SK-N-SH (cell line): ENCODE data around the gene ABCG5. TPM values are rescaled to one million over a fixed set of nuclear protein-coding genes. Genes with fewer than 3 reads are reported as not detected.

Source experiments
- CTCF ChIA-PET: fragments of 300-600, 350-600 bp; formaldehyde crosslinking; extraction: SDS; loops from one replicate; lab custom pipeline; 2021; lab: Yijun Ruan, JAX
- POLR2A ChIA-PET: fragments of 350-600 bp; sonication (Branson Sonifier 250); formaldehyde crosslinking; extraction: SDS; loops from one replicate; lab custom pipeline; 2020; ENCODE audit warnings: antibody characterized with exemption, inconsistent platforms; lab: Yijun Ruan, JAX
- DNase-seq: peaks from one replicate; pipeline ENCODE4 v3.0.0; 2012
- H2AFZ ChIP-seq: fragments of 200-600 bp; sonication (generic); 2 replicates; pipeline ENCODE4 v1.8.1; 2016; ENCODE audit warnings: antibody characterized with exemption, mild to moderate bottlenecking, low read depth
- H3F3A ChIP-seq: fragments of 200-600 bp; sonication (generic); replicated peaks from 2 replicates; pipeline ENCODE3; 2016; ENCODE audit warnings: antibody characterized with exemption, mild to moderate bottlenecking; ENCODE audit not compliant: insufficient read depth
- H3K27ac ChIP-seq, 2 experiments: fragments of 200-500 bp in 1 of 2; fragments of 200-600 bp in 1 of 2; sonication (Bioruptor generic) in 1 of 2; sonication (generic), shearing (Covaris generic) in 1 of 2; 2 replicates each; pipeline versions ENCODE4 v1.5.1 to v1.6.1; 2014 to 2016; ENCODE audit warnings: low read depth in 2 of 2, inconsistent platforms in 1 of 2, low read length in 1 of 2, mild to moderate bottlenecking in 1 of 2, mixed read lengths in 1 of 2
- H3K27me3 ChIP-seq: fragments of 200-600 bp; sonication (generic), shearing (Covaris generic); 2 replicates; pipeline ENCODE4 v1.6.1; 2016; ENCODE audit warnings: mixed run types; ENCODE audit not compliant: insufficient read depth
- H3K36me3 ChIP-seq, 2 experiments: fragments of 200-500 bp in 1 of 2; fragments of 200-600 bp in 1 of 2; sonication (Bioruptor generic) in 1 of 2; sonication (generic) in 1 of 2; replicated peaks in 1 of 2; 2 replicates each; pipeline versions ENCODE3 to v1.5.1; 2014 to 2016; ENCODE audit warnings: low read length in 1 of 2, mild to moderate bottlenecking in 1 of 2; ENCODE audit not compliant: insufficient read depth in 2 of 2, control insufficient read depth in 1 of 2
- H3K4me1 ChIP-seq, 2 experiments: fragments of 200-500 bp in 1 of 2; fragments of 200-600 bp in 1 of 2; sonication (Bioruptor generic) in 1 of 2; sonication (generic), shearing (Covaris generic) in 1 of 2; 2 replicates each; pipeline versions ENCODE4 v1.5.1 to v1.6.1; 2014 to 2016; ENCODE audit warnings: low read depth in 1 of 2, low read length in 1 of 2, mixed run types in 1 of 2; ENCODE audit not compliant: insufficient read depth in 2 of 2, control insufficient read depth in 1 of 2
- H3K4me2 ChIP-seq: fragments of 200-600 bp; sonication (generic), shearing (Covaris generic); 2 replicates; pipeline ENCODE4 v1.6.1; 2017; ENCODE audit warnings: mixed run types
- H3K4me3 ChIP-seq, 2 experiments: fragments of 200-500 bp in 1 of 2; fragments of 200-600 bp in 1 of 2; sonication (Bioruptor generic) in 1 of 2; sonication (generic), shearing (Covaris generic) in 1 of 2; 2 replicates each; pipeline versions ENCODE4 v1.5.1 to v1.8.1; 2014 to 2016; ENCODE audit warnings: low read depth in 2 of 2, inconsistent platforms in 1 of 2, low read length in 1 of 2, mild to moderate bottlenecking in 1 of 2, mixed read lengths in 1 of 2, moderate library complexity in 1 of 2
- H3K79me2 ChIP-seq: fragments of 200-600 bp; sonication (generic); 2 replicates; pipeline ENCODE4 v1.8.1; 2017; ENCODE audit warnings: mild to moderate bottlenecking; ENCODE audit not compliant: insufficient read depth
- H3K9ac ChIP-seq: fragments of 200-600 bp; sonication (generic); 2 replicates; pipeline ENCODE4 v1.6.1; 2017; ENCODE audit warnings: mixed run types
- H3K9me2 ChIP-seq: fragments of 200-600 bp; sonication (generic); 2 replicates; pipeline ENCODE4 v1.6.1; 2017; ENCODE audit warnings: mixed run types
- H3K9me3 ChIP-seq: fragments of 200-600 bp; sonication (generic); 2 replicates; pipeline ENCODE4 v1.6.1; 2017; ENCODE audit warnings: mixed run types, mild to moderate bottlenecking, moderate library complexity
- H4K20me1 ChIP-seq: fragments of 200-600 bp; sonication (generic); 2 replicates; pipeline ENCODE4 v1.6.1; 2017; ENCODE audit warnings: mild to moderate bottlenecking, mixed run types; ENCODE audit not compliant: insufficient read depth
- CHD2 ChIP-seq: fragments of 150-350 bp; IDR thresholded peaks from 2 replicates; pipeline ENCODE4 v1.6.1; 2018; ENCODE audit warnings: low read length; ENCODE audit not compliant: partially characterized antibody
- CTCF ChIP-seq: fragments of 200-600 bp; sonication (generic); IDR thresholded peaks from 2 replicates; pipeline ENCODE4 v1.6.1; 2017; ENCODE audit warnings: antibody characterized with exemption, mild to moderate bottlenecking, moderate library complexity
- EZH2phosphoT487 ChIP-seq: fragments of 200-600 bp; sonication (generic); IDR thresholded peaks from 2 replicates; pipeline ENCODE4 v1.6.1; 2017; ENCODE audit warnings: low read depth, mixed run types, mild to moderate bottlenecking, antibody characterized with exemption, moderate library complexity, borderline replicate concordance
- FOXJ3 ChIP-seq: sonication (generic); formaldehyde crosslinking; IDR thresholded peaks from 2 replicates; pipeline ENCODE4 v1.5.1; 2020; ENCODE audit warnings: mild to moderate bottlenecking, missing genetic modification reagents
- FOXM1 ChIP-seq: IDR thresholded peaks from 2 replicates; pipeline ENCODE4 v1.4.0; 2012; ENCODE audit warnings: low read depth, mild to moderate bottlenecking
- GABPA ChIP-seq: IDR thresholded peaks from 2 replicates; pipeline ENCODE4 v1.4.0; 2012; ENCODE audit warnings: low read depth, mild to moderate bottlenecking
- MXI1 ChIP-seq: IDR thresholded peaks from 2 replicates; pipeline ENCODE4 v1.6.1; 2012; ENCODE audit warnings: mild to moderate bottlenecking, low read depth, low read length, improper control_type of control experiment
- POLR2AphosphoS5 ChIP-seq: IDR thresholded peaks from 2 replicates; pipeline ENCODE4 v1.6.1; 2012; ENCODE audit warnings: low read depth, low read length
- RAD21 ChIP-seq: IDR thresholded peaks from 2 replicates; pipeline ENCODE4 v1.6.1; 2012; ENCODE audit warnings: mild to moderate bottlenecking, low read length
- RXRA ChIP-seq: IDR thresholded peaks from 2 replicates; pipeline ENCODE4 v1.4.0; 2012; ENCODE audit warnings: low read depth, mild to moderate bottlenecking, borderline replicate concordance
- TAF1 ChIP-seq: IDR thresholded peaks from 2 replicates; pipeline ENCODE4 v1.6.1; 2012; ENCODE audit warnings: low read depth, mild to moderate bottlenecking, low read length, moderate library complexity, borderline replicate concordance
- WGBS: methylation state at CpG from one replicate; pipeline ENCODE4 v1.1.6; 2017; ENCODE audit warnings: low lambda C conversion rate; 5-methylcytosine and 5-hydroxymethylcytosine counted together
- polyA plus RNA-seq, 3 experiments: library from polyadenylated mRNA; depleted of rRNA; stranded (reverse); fragments of >200 nt; gene quantifications; 2 replicates each; pipeline ENCODE4 v1.2.3, GENCODE V29; 2012
- TF ChIP-seq, protein P1 (sequence below): IDR thresholded peaks from 2 replicates; pipeline ENCODE4 v1.4.0; 2012; ENCODE audit warnings: low read depth, borderline replicate concordance
- TF ChIP-seq, protein P2 (sequence below): IDR thresholded peaks from 2 replicates; pipeline ENCODE4 v1.4.0; 2012; ENCODE audit warnings: low read depth
- TF ChIP-seq, protein P3 (sequence below): fragments of 150-350 bp; IDR thresholded peaks from 2 replicates; pipeline ENCODE4 v1.6.1; 2017; ENCODE audit warnings: antibody characterized with exemption, low read length, low read depth, borderline replicate concordance
- TF ChIP-seq, protein P4 (sequence below): fragments of 150-350 bp; IDR thresholded peaks from 2 replicates; pipeline ENCODE4 v1.6.1; 2016; ENCODE audit warnings: mild to moderate bottlenecking, low read depth, low read length

The ABCG5 gene
- polyA plus RNA-seq, 1 of the 3 experiments (the other 2 are of a cell fraction) = not detected

- Histone ChIP-seq H3K9me2 (no peaks in the 10 kb centered on the region), H3K9ac (no peak overlapping the region), H3K27ac (no peak overlapping the region), H3K4me1 (no peaks in the 10 kb centered on the region), H3K79me2 (no peaks in the 10 kb centered on the region), H2AFZ (no peak overlapping the region), H3K4me3 (no peak overlapping the region), H3K4me2 (no peak overlapping the region), H3K9me3 (no peaks in the 10 kb centered on the region), H3K27me3 (no peaks in the 10 kb centered on the region), H3K36me3 (peaks cover 24 to 41% of the 10 kb centered on the region in 2 experiments), H4K20me1 (no peaks in the 10 kb centered on the region), H3F3A (no peaks in the 10 kb centered on the region)
- no peak for DNase-seq
- ChIA-PET POLR2A (no interaction called here), CTCF (interaction anchor here (0.7 kb wide), 1 partner anchor 14 kb away, joined by 3 read pairs; no protein-coding TSS in a partner anchor)
- TF ChIP-seq RXRA = no peak
- WGBS = 93% methylated on average over 2 of the region's 2 CpGs
These were observed 36.5 kb downstream of the ABCG5 start for GRCh38 chr2:43802135-43802534.

- Histone ChIP-seq H2AFZ (no peak overlapping the region), H3K79me2 (no peaks in the 10 kb centered on the region), H4K20me1 (no peaks in the 10 kb centered on the region), H3K9ac (no peak overlapping the region), H3K9me3 (no peaks in the 10 kb centered on the region), H3K4me2 (no peak overlapping the region), H3K36me3 (peaks cover 29 to 37% of the 10 kb centered on the region in 2 experiments), H3K4me3 (no peak overlapping the region), H3K27ac (no peak overlapping the region), H3K4me1 (no peaks in the 10 kb centered on the region), H3K27me3 (no peaks in the 10 kb centered on the region), H3F3A (no peaks in the 10 kb centered on the region), H3K9me2 (no peaks in the 10 kb centered on the region)
- TF ChIP-seq POLR2AphosphoS5 (no peak), CTCF (no peak), FOXM1 (no peak), GABPA (no peak), CHD2 (no peak), MXI1 (no peak), EZH2phosphoT487 (no peak), FOXJ3 (CRISPR knock-in tag) (no peak), TAF1 (no peak), RAD21 (no peak)
- TF ChIP-seq, protein P1, sequence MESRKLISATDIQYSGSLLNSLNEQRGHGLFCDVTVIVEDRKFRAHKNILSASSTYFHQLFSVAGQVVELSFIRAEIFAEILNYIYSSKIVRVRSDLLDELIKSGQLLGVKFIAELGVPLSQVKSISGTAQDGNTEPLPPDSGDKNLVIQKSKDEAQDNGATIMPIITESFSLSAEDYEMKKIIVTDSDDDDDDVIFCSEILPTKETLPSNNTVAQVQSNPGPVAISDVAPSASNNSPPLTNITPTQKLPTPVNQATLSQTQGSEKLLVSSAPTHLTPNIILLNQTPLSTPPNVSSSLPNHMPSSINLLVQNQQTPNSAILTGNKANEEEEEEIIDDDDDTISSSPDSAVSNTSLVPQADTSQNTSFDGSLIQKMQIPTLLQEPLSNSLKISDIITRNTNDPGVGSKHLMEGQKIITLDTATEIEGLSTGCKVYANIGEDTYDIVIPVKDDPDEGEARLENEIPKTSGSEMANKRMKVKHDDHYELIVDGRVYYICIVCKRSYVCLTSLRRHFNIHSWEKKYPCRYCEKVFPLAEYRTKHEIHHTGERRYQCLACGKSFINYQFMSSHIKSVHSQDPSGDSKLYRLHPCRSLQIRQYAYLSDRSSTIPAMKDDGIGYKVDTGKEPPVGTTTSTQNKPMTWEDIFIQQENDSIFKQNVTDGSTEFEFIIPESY = no peak
- TF ChIP-seq, protein P2, sequence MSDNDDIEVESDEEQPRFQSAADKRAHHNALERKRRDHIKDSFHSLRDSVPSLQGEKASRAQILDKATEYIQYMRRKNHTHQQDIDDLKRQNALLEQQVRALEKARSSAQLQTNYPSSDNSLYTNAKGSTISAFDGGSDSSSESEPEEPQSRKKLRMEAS = no peak
- TF ChIP-seq, protein P3, sequence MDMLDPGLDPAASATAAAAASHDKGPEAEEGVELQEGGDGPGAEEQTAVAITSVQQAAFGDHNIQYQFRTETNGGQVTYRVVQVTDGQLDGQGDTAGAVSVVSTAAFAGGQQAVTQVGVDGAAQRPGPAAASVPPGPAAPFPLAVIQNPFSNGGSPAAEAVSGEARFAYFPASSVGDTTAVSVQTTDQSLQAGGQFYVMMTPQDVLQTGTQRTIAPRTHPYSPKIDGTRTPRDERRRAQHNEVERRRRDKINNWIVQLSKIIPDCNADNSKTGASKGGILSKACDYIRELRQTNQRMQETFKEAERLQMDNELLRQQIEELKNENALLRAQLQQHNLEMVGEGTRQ = no peak
- TF ChIP-seq, protein P4, sequence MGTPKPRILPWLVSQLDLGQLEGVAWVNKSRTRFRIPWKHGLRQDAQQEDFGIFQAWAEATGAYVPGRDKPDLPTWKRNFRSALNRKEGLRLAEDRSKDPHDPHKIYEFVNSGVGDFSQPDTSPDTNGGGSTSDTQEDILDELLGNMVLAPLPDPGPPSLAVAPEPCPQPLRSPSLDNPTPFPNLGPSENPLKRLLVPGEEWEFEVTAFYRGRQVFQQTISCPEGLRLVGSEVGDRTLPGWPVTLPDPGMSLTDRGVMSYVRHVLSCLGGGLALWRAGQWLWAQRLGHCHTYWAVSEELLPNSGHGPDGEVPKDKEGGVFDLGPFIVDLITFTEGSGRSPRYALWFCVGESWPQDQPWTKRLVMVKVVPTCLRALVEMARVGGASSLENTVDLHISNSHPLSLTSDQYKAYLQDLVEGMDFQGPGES = no peak
- POLR2A ChIA-PET = no interaction called here
- DNase-seq = no peak
- CTCF ChIA-PET = interaction anchor here (0.8 to 1.3 kb wide), 3 partner anchors 57 to 195 kb away, joined by 3 read pairs; no protein-coding TSS in a partner anchor
These were observed 37.7 kb downstream of the ABCG5 start for GRCh38 chr2:43800894-43801293.
